ENCODE measurements around the gene PTPN18. TPM values are rescaled to one million over a fixed set of nuclear protein-coding genes. Genes with fewer than 3 reads are reported as not detected.

PTPN18 gene
- total and polyA plus RNA-seq, 8 donors = 37.0 to 177 (median 55.5) TPM

DNA sequence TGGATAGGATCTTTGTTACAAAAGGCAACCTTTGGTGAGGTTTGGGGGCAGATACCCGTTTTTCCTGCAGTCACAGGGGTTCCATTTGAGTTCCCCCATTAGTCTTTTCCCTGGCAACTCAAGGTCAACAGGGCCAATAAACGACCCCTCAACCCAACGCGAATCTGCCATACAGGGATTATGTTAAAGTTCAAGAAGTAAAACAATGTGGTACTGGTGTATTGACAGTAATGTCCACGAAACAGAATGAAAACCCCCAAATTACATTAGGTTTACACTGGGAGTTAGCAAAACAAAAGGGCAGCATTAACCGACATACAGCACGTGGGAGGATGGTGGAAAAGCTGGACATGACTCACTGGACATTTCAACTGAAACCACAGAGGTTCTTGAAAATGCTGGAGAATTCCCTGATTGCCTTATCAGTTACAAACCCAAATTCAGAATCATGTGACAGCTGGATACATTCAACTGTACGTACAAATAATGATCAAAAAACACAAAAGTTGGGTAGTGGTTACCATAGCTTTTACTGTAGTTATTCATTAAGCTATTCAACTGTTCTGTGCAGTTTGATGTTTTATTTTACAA, 18.0 kb upstream of the PTPN18 start:
- WGBS, 5 donors = 52 to 57% (median 53%) methylated on average over 8 of the region's 8 CpGs
- Histone ChIP-seq H3K4me1 (peaks cover 6 to 34% (median 23%) of the 10 kb centered on the region in 4 donors), H3K36me3 (peaks cover 8 to 32% (median 26%) of the 10 kb centered on the region in 4 donors), H3K27me3 (no peaks in the 10 kb centered on the region), H3K4me3 (peak overlapping the region in 2 of 4 donors; percentile 20 to 33), H3K27ac (peak overlapping the region in 4 of 5 donors; percentile 3 to 57 (median 40)), H3K9me3 (no peaks in the 10 kb centered on the region)
- TF ChIP-seq POLR2A (IDR thresholded peaks at IDR 0.05) = no peak
- no peak for TF ChIP-seq POLR2AphosphoS5 (IDR thresholded peaks at IDR 0.05)
- TF ChIP-seq, protein P1, sequence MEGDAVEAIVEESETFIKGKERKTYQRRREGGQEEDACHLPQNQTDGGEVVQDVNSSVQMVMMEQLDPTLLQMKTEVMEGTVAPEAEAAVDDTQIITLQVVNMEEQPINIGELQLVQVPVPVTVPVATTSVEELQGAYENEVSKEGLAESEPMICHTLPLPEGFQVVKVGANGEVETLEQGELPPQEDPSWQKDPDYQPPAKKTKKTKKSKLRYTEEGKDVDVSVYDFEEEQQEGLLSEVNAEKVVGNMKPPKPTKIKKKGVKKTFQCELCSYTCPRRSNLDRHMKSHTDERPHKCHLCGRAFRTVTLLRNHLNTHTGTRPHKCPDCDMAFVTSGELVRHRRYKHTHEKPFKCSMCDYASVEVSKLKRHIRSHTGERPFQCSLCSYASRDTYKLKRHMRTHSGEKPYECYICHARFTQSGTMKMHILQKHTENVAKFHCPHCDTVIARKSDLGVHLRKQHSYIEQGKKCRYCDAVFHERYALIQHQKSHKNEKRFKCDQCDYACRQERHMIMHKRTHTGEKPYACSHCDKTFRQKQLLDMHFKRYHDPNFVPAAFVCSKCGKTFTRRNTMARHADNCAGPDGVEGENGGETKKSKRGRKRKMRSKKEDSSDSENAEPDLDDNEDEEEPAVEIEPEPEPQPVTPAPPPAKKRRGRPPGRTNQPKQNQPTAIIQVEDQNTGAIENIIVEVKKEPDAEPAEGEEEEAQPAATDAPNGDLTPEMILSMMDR (IDR thresholded peaks at IDR 0.05) = no peak
- no peak for TF ChIP-seq EP300 (IDR thresholded peaks at IDR 0.05)
- intact Hi-C loops (cut with DNase I; ENCODE audit: low total_unique reads) = loop anchor here (10.0 kb wide), 1 partner anchor 153 kb away; the partner anchor contains the start of genes MZT2B and SMPD4
- no peak for DNase-seq

DNA sequence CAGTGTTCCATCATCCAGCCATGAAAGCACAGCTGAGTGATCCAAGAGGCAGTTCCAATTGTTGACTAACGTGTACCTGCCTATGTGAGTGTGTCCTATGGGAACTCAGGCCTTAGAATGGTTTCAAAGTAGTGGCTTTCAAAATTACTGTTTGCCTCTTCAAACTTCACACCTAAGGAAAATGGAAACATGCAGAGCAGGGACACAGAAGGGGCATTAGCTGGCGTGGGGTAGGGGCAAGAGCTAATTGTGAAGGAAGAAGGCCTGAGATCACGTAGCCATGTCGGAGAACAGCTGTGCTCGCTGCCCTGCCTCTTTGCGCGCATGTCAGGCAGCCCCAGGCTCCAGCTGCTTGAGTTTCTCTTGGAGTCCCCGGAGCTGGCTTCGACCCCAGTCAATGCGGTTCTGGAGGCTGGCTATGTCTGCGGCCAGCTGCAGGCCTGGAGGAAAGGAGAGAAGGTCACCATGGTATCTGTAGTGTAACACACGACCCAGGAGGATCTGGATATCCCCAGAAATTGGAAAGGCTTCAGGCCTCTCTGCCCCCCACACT, 17.0 kb upstream of the PTPN18 start:
- Histone ChIP-seq H3K27ac (no peak overlapping the region), H3K27me3 (no peaks in the 10 kb centered on the region), H3K4me3 (no peak overlapping the region), H3K9me3 (no peaks in the 10 kb centered on the region), H3K36me3 (peaks cover 8 to 32% (median 26%) of the 10 kb centered on the region in 4 donors), H3K4me1 (peaks cover 13 to 42% (median 30%) of the 10 kb centered on the region in 4 donors)
- 73 to 92% (median 90%) methylated on average over 12 of the region's 12 CpGs for WGBS, 5 donors
- DNase-seq = no peak
- TF ChIP-seq POLR2A (IDR thresholded peaks at IDR 0.05) (no peak), POLR2AphosphoS5 (IDR thresholded peaks at IDR 0.05) (no peak), EP300 (IDR thresholded peaks at IDR 0.05) (no peak)
- TF ChIP-seq, protein P1 (IDR thresholded peaks at IDR 0.05) = no peak
- intact Hi-C loops (cut with DNase I; ENCODE audit: low total_unique reads) = loop anchor here (10.0 kb wide), 1 partner anchor 154 kb away; the partner anchor contains the start of genes MZT2B and SMPD4

DNA sequence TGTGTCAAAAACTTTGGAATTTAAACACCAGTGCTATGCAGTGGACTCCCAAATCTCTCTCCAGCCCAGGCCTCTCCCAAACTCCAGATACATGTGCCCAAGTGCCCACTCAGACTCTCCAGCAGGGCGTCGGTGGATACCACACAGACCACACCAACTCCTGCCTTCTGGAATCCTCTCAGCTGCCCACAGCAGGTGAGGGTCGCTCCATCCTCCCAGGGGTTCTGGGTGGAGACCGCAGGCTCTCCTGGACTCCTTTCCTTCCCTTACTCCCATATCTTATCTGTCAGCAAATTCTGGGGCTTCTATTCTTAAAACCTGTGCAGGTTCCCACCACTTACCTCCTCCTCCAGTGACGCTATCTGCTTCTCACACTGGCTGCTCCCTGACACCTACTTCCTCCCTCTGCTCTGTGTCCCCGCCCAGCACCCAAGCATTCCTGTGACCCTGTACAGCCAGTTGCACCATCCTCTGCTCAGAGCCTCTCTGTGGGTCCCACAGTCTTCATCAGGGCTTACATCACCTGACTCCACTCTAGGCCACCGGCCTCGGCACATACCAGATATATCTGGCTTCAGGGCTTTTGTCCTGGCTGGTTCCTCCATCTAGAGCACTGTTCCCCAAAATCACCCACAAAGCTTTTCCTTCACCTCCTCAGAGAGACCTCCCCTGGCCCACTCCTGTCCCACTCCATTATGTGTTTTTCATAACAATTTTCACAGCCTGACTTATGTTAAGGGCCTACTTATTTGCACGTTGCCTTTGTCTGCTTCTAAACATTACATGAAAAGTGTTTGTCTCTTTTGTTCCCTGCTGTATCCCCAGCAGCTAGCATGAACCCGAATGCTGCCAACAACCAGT, 15.7 kb upstream of the PTPN18 start:
- H3K36me3 ChIP-seq = peaks cover 16 to 40% (median 35%) of the 10 kb centered on the region in 4 donors
- DNase-seq = no peak
- WGBS, 5 donors = 96 to 97% (median 97%) methylated on average over 10 of the region's 10 CpGs
- TF ChIP-seq POLR2AphosphoS5 (IDR thresholded peaks at IDR 0.05) (no peak), POLR2A (IDR thresholded peaks at IDR 0.05) (no peak), EP300 (IDR thresholded peaks at IDR 0.05) (no peak)
- TF ChIP-seq, protein P1 (IDR thresholded peaks at IDR 0.05) = no peak
- peaks cover 18 to 49% (median 35%) of the 10 kb centered on the region in 4 donors for H3K4me1 ChIP-seq
- no peaks in the 10 kb centered on the region for H3K27me3 ChIP-seq
- intact Hi-C loops (cut with DNase I; ENCODE audit: low total_unique reads) = loop anchor here (10.0 kb wide), 1 partner anchor 155 kb away; the partner anchor contains the start of genes MZT2B and SMPD4
- H3K4me3 ChIP-seq = peak overlapping the region in 1 of 4 donors; percentile 96
- H3K27ac ChIP-seq = no peak overlapping the region
- no peaks in the 10 kb centered on the region for H3K9me3 ChIP-seq

DNA sequence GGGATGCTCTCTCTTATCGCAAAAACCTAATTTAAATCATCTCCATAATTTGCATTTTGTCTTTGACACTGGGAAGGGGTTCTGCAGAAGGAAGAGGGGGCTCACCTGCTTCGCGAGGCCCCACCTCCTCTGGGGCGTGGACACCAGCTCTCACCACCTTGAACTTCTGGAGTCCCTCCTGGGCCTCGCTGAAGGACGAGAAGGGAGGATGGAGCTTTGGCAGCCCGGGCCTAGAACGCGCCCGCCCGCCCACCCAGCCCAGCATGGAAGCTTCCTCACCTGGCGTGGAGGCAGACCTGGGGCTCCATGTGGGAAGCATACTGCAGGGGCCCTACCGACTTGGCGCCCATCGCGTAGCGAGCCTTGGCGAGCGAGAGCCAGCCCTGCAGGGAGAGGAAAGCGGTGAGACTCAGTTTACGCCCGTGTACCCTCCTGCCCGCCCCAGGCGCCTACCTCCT, 14.3 kb upstream of the PTPN18 start:
- intact Hi-C loops (cut with DNase I; ENCODE audit: low total_unique reads) = no loop called here
- peak in 1 of 2 donors; percentile 60 for DNase-seq
- H3K4me1 ChIP-seq = peaks cover 18 to 47% (median 35%) of the 10 kb centered on the region in 4 donors
- H3K9me3 ChIP-seq = no peaks in the 10 kb centered on the region
- H3K4me3 ChIP-seq = peak overlapping the region; percentile 73 to 98 (median 88)
- 1 to 3% (median 2%) methylated on average over 21 to 24 of the region's 24 CpGs for WGBS, 5 donors
- peaks cover 31 to 55% (median 50%) of the 10 kb centered on the region in 4 donors for H3K36me3 ChIP-seq
- TF ChIP-seq, protein P1 (IDR thresholded peaks at IDR 0.05) = no peak
- TF ChIP-seq POLR2A (IDR thresholded peaks at IDR 0.05) (no peak), EP300 (IDR thresholded peaks at IDR 0.05) (no peak), POLR2AphosphoS5 (IDR thresholded peaks at IDR 0.05) (no peak)
- H3K27me3 ChIP-seq = no peaks in the 10 kb centered on the region
- peak overlapping the region; percentile 91 to 96 (median 92) for H3K27ac ChIP-seq

All from stomach (tissue), 9 donors.